ENCODE results near the gene MLIP. TPM values are rescaled to one million over a fixed set of nuclear protein-coding genes. Genes with fewer than 3 reads are reported as not detected.

Gene MLIP
- total RNA-seq, 1 experiment from 2014 or later, result not detected

GRCh38 chr6:54093326-54093948 is 17.8 kb upstream of the MLIP start:
- TF ChIP-seq POLR2AphosphoS5 (IDR thresholded peaks at IDR 0.05; ENCODE audit: low read depth, low read length), result no peak
- TF ChIP-seq REST (IDR thresholded peaks at IDR 0.05; ENCODE audit: insufficient read depth in 1 of 2, low read depth in 2 of 2, low read length in 1 of 2), result no peak
- 0 out of 2 replicates have a peak, but pooled peaks have one; percentile 7 for TF ChIP-seq CTCF (IDR thresholded peaks at IDR 0.05)
- TF ChIP-seq SIN3A (IDR thresholded peaks at IDR 0.05; ENCODE audit: borderline replicate concordance, insufficient read depth, low read depth, low read length), result no peak
- ChIA-PET CTCF (no interaction called here), POLR2A (interaction anchor here (0.7 kb wide), 1 partner anchor 616 kb away, joined by 3 read pairs; no protein-coding TSS in a partner anchor)
- Histone ChIP-seq H3K9me3 (ENCODE audit: control insufficient read depth, insufficient read depth, low read depth, low read length) (no peaks in the 10 kb centered on the region), H3K4me3 (ENCODE audit: low read depth in 2 of 2, low read length in 2 of 2) (no peak overlapping the region), H3K36me3 (ENCODE audit: control insufficient read depth, insufficient read depth, low read length) (no peaks in the 10 kb centered on the region), H3K27ac (ENCODE audit: low read length) (no peak overlapping the region), H3K27me3 (ENCODE audit: control insufficient read depth, insufficient read depth, low read length) (no peaks in the 10 kb centered on the region), H3K4me1 (ENCODE audit: control insufficient read depth, insufficient read depth, low read length) (no peaks in the 10 kb centered on the region)
- ATAC-seq, result no peak
- intact Hi-C loops (cut with micrococcal nuclease; ENCODE audit: unreplicated experiment), result no loop called here
- BruUV-seq (replicated peaks), result no TSS peak
- DNase-seq (ENCODE audit: low read depth, low spot score), result no peak
- in situ Hi-C loops (cut with HindIII; ENCODE audit: low pct_unique_long_range_greater_than_20kb, low sequenced_read_pairs), result no loop called here

- no peak overlapping the region for H3K27ac ChIP-seq (ENCODE audit: low read length)
- no peak for TF ChIP-seq SIN3A (IDR thresholded peaks at IDR 0.05; ENCODE audit: borderline replicate concordance, insufficient read depth, low read depth, low read length)
- no peaks in the 10 kb centered on the region for H3K4me1 ChIP-seq (ENCODE audit: control insufficient read depth, insufficient read depth, low read length)
- H3K4me3 ChIP-seq (ENCODE audit: low read depth in 2 of 2, low read length in 2 of 2), result no peak overlapping the region
- H3K27me3 ChIP-seq (ENCODE audit: control insufficient read depth, insufficient read depth, low read length), result no peaks in the 10 kb centered on the region
- in situ Hi-C loops (cut with HindIII; ENCODE audit: low pct_unique_long_range_greater_than_20kb, low sequenced_read_pairs), result no loop called here
- no TSS peak for BruUV-seq (replicated peaks)
- H3K36me3 ChIP-seq (ENCODE audit: control insufficient read depth, insufficient read depth, low read length), result no peaks in the 10 kb centered on the region
- CTCF ChIA-PET, result no interaction called here
- POLR2A ChIA-PET, result interaction anchor here (0.7 kb wide), 1 partner anchor 615 kb away, joined by 3 read pairs; no protein-coding TSS in a partner anchor
- intact Hi-C loops (cut with micrococcal nuclease; ENCODE audit: unreplicated experiment), result no loop called here
- H3K9me3 ChIP-seq (ENCODE audit: control insufficient read depth, insufficient read depth, low read depth, low read length), result no peaks in the 10 kb centered on the region
- no peak for ATAC-seq
- no peak for DNase-seq (ENCODE audit: low read depth, low spot score)
Observed at GRCh38 chr6:54094293-54094692, 16.9 kb upstream of the MLIP start.

- intact Hi-C loops (cut with micrococcal nuclease; ENCODE audit: unreplicated experiment), result no loop called here
- CTCF ChIA-PET, result no interaction called here
- H3K36me3 ChIP-seq (ENCODE audit: control insufficient read depth, insufficient read depth, low read length), result no peaks in the 10 kb centered on the region
Observed at GRCh38 chr6:54094786-54095185, 16.5 kb upstream of the MLIP start.

More at GRCh38 chr6:54094786-54095185, 16.5 kb upstream of the MLIP start:
- H3K4me3 ChIP-seq (ENCODE audit: low read depth in 2 of 2, low read length in 2 of 2), result no peak overlapping the region
- POLR2A ChIA-PET, result no interaction called here
- H3K4me1 ChIP-seq (ENCODE audit: control insufficient read depth, insufficient read depth, low read length), result no peaks in the 10 kb centered on the region
- H3K27me3 ChIP-seq (ENCODE audit: control insufficient read depth, insufficient read depth, low read length), result no peaks in the 10 kb centered on the region
- in situ Hi-C loops (cut with HindIII; ENCODE audit: low pct_unique_long_range_greater_than_20kb, low sequenced_read_pairs), result no loop called here
- DNase-seq (ENCODE audit: low read depth, low spot score) (no peak), ATAC-seq (no peak)
- no peak for TF ChIP-seq CTCF (IDR thresholded peaks at IDR 0.05)
- TF ChIP-seq SIN3A (IDR thresholded peaks at IDR 0.05; ENCODE audit: borderline replicate concordance, insufficient read depth, low read depth, low read length), result no peak
- no peak for TF ChIP-seq TCF7L2 (IDR thresholded peaks at IDR 0.05; ENCODE audit: low read depth, low read length)
- TF ChIP-seq REST (IDR thresholded peaks at IDR 0.05; ENCODE audit: insufficient read depth in 1 of 2, low read depth in 2 of 2, low read length in 1 of 2), result no peak
- no peak for TF ChIP-seq POLR2AphosphoS5 (IDR thresholded peaks at IDR 0.05; ENCODE audit: low read depth, low read length)
- no peaks in the 10 kb centered on the region for H3K9me3 ChIP-seq (ENCODE audit: control insufficient read depth, insufficient read depth, low read depth, low read length)
- no peak overlapping the region for H3K27ac ChIP-seq (ENCODE audit: low read length)
- BruUV-seq (replicated peaks), result no TSS peak
